Progenitor cell of endocrine pancreas (in vitro differentiated cells): ENCODE results near the gene SURF2. TPM values are rescaled to one million over a fixed set of nuclear protein-coding genes. Genes with fewer than 3 reads are reported as not detected.
"Not testable (repeated sequence)": the region's sequence is repeated elsewhere in the genome, so short reads cannot be mapped to it uniquely, and the experiment has no call there.

Experiments used
- DNase-seq: peaks from one replicate; pipeline ENCODE4 v3.0.0; 2021; ENCODE audit warnings: low spot score; ENCODE audit not compliant: unreplicated experiment
- H3K27ac Mint-ChIP-seq: 2 replicates; pipeline ENCODE4 v1.8.0; 2021; ENCODE audit warnings: mild to moderate bottlenecking, moderate library complexity, mixed read lengths
- H3K27me3 Mint-ChIP-seq: 2 replicates; pipeline ENCODE4 v1.8.0; 2021; ENCODE audit warnings: mixed read lengths
- H3K36me3 Mint-ChIP-seq: 2 replicates; pipeline ENCODE4 v1.8.0; 2022; ENCODE audit warnings: mixed read lengths; ENCODE audit not compliant: insufficient read depth
- H3K4me1 Mint-ChIP-seq: 2 replicates; pipeline ENCODE4 v1.8.0; 2021; ENCODE audit warnings: low read depth, mixed read lengths
- H3K4me3 Mint-ChIP-seq: 2 replicates; pipeline ENCODE4 v1.8.0; 2021; ENCODE audit warnings: low read depth, mild to moderate bottlenecking, moderate library complexity, mixed read lengths
- H3K9me3 Mint-ChIP-seq: 2 replicates; pipeline ENCODE4 v1.8.0; 2021; ENCODE audit warnings: low read depth, mixed read lengths
- total RNA-seq: library from RNA; stranded (reverse); gene quantifications from 2 replicates; pipeline ENCODE4 v1.2.1, GENCODE V29; 2021
- TF ChIP-seq, protein P1 (sequence below): fragments of 200-600 bp; sonication (generic); IDR thresholded peaks from one replicate; pipeline ENCODE4 v1.5.0; 2021; ENCODE audit warnings: antibody characterized with exemption, mild to moderate bottlenecking; ENCODE audit not compliant: unreplicated experiment

SURF2 gene
- total RNA-seq, 1 donor from 2014 or later: 19.8 TPM

DNA sequence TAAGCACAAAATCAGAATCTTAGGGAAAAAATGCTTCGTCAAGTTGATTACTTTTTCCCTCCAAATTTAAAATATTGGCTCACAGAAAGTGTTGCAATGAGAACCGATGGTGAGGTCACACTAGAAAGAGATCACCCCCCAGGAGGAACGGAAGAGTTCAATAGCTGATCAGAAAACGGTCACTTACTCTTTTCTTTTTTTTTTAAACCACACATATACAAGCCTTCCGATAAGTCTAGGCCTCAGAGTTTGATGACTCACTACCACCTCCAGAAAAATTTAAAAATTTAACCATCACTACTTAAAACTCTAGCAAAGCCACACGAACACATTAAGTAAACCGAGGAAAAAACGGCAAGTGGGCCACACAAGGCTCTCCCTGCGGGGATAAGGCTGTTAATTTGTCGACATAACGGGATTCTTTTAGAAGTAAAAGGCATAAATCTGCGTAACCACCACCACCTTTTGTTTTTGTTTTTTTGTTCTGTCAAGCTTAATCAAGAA is 18.3 kb downstream of the SURF2 start:
- Mint-ChIP-seq H3K4me1 (peaks cover 19% of the 10 kb centered on the region), H3K9me3 (no peaks in the 10 kb centered on the region), H3K27me3 (no peaks in the 10 kb centered on the region), H3K36me3 (peaks cover 2% of the 10 kb centered on the region), H3K27ac (peak overlapping the region; percentile 96), H3K4me3 (peak overlapping the region; percentile 91)
- TF ChIP-seq, protein P1, sequence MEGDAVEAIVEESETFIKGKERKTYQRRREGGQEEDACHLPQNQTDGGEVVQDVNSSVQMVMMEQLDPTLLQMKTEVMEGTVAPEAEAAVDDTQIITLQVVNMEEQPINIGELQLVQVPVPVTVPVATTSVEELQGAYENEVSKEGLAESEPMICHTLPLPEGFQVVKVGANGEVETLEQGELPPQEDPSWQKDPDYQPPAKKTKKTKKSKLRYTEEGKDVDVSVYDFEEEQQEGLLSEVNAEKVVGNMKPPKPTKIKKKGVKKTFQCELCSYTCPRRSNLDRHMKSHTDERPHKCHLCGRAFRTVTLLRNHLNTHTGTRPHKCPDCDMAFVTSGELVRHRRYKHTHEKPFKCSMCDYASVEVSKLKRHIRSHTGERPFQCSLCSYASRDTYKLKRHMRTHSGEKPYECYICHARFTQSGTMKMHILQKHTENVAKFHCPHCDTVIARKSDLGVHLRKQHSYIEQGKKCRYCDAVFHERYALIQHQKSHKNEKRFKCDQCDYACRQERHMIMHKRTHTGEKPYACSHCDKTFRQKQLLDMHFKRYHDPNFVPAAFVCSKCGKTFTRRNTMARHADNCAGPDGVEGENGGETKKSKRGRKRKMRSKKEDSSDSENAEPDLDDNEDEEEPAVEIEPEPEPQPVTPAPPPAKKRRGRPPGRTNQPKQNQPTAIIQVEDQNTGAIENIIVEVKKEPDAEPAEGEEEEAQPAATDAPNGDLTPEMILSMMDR: no peak
- no peak for DNase-seq

DNA sequence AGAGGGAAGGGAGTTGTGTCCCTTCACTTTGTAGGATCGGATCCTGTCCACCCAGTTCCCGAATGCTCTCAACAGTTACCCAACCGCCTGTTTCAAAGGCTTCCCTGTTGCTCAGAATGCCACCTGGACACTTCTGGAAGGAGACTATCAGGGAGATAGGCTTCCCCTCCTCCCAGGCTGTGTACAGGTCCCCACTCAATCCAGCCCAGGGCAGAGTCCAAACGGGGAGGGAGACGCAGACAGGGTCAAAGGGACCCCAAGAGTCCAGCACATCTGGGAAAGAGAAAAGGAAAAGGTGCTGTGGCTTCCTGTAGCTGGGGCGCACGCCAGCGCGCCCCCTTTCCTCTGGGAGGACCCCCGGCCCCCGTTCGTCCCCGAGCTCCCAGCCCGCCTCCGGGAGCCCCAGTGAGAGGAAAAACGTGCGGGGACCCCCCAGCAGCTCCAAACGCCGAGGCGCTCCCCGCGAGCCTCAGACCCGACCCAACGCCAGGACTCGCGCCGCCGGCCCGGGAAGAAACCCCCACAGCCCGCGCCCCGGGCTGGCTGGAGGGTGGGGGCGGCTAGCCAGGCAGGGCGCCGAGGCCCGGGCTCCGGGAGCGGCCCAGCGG is 18.9 kb downstream of the SURF2 start:
- H3K4me3 Mint-ChIP-seq: peak overlapping the region; percentile 91
- no peaks in the 10 kb centered on the region for H3K27me3 Mint-ChIP-seq
- peaks cover 19% of the 10 kb centered on the region for H3K4me1 Mint-ChIP-seq
- DNase-seq: peak; percentile 27
- TF ChIP-seq, protein P1: peak; percentile 20
- peaks cover 2% of the 10 kb centered on the region for H3K36me3 Mint-ChIP-seq
- H3K9me3 Mint-ChIP-seq: no peaks in the 10 kb centered on the region
- H3K27ac Mint-ChIP-seq: peak overlapping the region; percentile 96

DNA sequence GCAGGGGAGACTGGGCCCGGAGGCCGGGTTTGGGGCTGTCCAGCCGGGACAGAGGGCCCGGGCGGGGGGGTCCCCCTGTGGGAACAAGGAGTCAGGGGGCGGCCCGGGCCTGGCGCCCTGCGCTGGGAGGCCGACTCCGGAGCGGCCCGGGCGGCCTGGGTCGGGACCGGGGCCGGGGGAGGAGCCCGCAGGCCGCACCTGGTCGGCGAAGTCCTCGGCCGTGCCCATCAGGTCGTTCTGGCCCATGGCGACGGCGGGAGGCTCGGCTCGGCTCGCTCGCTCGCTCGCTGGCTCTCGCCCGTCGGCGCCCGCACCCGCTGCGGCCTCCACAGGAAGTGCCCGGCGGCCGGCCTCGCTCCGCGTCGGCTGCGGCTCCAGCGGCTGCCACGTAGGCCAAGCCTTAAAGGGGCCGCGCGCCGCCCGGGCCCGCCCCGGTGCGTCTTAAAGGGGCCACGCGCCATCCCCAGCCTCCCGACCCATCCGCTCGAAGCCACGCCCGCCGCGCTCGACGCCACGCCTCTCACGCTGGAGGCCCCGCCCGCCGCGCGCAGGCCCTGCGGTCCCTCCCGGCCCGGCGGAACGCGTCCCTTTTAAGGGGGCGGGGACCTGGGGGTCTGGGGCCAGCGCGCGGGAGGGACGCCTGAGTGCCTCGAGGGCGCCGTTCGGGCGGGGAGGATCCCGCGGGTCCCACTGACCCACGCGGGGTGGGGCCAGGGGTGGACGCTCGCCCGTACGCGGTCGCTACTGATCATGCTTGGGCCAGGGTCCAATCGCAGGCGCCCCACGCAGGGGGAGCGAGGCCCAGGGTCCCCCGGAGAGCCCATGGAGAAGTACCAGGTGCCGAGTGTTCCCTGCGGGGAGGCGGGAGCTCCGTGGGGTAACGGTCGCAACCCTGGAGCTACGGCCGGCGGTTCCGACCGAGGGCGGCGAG is 19.6 kb downstream of the SURF2 start, which contains the start of the genes STKLD1 and SURF4:
STKLD1 (plus strand) TSS at position 643 of the 931 bp plus-strand sequence; CDS start at position 751, 108 bp downstream.
SURF4 (minus strand) TSS at position 337 of the 931 bp plus-strand sequence; CDS start at position 246, 91 bp downstream.
- Mint-ChIP-seq H3K27ac (peak within 1 kb of the TSS; percentile 96), H3K4me1 (peaks cover 14% of the 10 kb centered on the region), H3K36me3 (no peaks in the 10 kb centered on the region), H3K9me3 (no peaks in the 10 kb centered on the region), H3K4me3 (peak within 1 kb of the TSS; percentile 91), H3K27me3 (no peaks in the 10 kb centered on the region)
- TF ChIP-seq, protein P1: no peak
- peak; percentile 92 for DNase-seq

DNA sequence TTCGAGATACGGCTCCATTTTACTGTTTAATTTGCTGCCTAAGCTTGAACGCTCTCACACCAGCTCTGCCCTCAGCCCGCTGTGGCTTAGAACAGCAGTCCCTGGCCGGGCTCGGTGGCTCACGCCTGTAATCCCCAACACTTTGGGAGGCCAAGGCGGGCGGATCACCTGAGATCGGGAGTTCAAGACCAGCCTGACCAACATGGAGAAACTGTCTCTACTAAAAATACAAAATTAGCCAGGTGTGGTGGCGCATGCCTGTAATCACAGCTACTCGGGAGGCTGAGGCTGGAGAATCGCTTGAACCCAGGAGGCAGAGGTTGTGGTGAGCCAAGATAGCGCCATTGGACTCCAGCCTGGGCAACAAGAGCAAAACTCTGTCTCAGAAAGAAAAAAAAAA is 20.9 kb downstream of the SURF2 start:
- not testable (repeated sequence) for H3K27me3 Mint-ChIP-seq

DNA sequence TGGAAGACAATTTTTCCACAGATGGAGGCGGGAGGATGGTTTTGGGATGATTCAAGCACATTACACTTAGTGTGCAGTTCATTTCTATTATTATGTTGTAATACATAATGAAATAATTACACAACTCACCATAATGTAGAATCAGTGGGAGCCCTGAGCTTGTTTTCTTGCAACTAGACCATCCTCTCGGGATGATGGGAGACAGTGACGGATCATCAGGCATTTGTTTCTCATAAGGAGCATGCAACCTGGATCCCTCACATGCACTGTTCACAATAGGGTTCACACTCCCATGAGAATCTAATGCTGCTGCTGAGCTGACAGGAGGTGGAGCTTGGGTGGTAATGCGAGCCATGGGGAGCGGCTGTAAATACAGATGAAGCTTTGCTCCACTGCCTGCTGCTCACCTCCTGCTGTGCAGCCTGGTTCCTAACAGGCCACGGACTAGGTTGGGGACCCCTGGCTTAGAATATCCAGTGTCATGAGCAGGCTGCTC is 21.4 kb downstream of the SURF2 start:
- Mint-ChIP-seq H3K4me3 (no peak overlapping the region), H3K4me1 (peaks cover 9% of the 10 kb centered on the region), H3K27ac (no peak overlapping the region), H3K36me3 (no peaks in the 10 kb centered on the region), H3K27me3 (no peaks in the 10 kb centered on the region), H3K9me3 (no peaks in the 10 kb centered on the region)
- TF ChIP-seq, protein P1: no peak
- DNase-seq: no peak

More for the DNA sequence above, 20.9 kb downstream of the SURF2 start:
- not testable (repeated sequence) for H3K36me3 Mint-ChIP-seq, H3K27ac Mint-ChIP-seq, DNase-seq, H3K4me1 Mint-ChIP-seq, H3K9me3 Mint-ChIP-seq
- H3K4me3 Mint-ChIP-seq: peak overlapping the region; percentile 64
